NCI-H2196 (cell line): ENCODE results near the gene GATA3.

Experiments used
- DNase-seq: peaks from one replicate; lab custom pipeline; 2025; ENCODE audit not compliant: unreplicated experiment; lab: John Stamatoyannopoulos, UW

Gene GATA3

GRCh38 chr10:8063128-8063908 lies 8.8 kb downstream of the GATA3 start:
- DNase-seq = no peak

- DNase-seq = no peak
These were observed 9.4 kb downstream of the GATA3 start for GRCh38 chr10:8063935-8064334.

GRCh38 chr10:8064436-8064835 lies 9.9 kb downstream of the GATA3 start:
- no peak for DNase-seq

DNA sequence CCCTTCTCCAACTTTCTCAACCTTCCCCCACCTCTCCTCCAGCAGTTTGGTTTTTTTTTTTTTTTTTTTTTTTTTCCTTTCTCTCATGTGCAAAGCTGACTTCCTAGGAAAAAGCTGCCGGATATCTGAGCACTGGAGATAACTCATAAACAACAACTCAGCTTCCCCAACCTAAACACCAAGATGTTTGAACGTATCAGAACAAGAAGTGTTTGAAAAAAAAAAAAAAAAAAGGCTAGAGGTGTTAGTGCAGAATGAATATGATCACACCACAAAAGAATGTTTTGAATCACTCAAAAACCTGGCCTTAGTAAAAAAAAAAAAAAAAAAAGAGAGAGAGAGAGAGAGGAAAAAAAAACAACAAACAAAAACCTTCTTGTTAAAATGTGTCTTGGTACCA lies 11.2 kb downstream of the GATA3 start:
- no peak for DNase-seq

- no peak for DNase-seq
These were observed 11.6 kb downstream of the GATA3 start for GRCh38 chr10:8066124-8066523.

GRCh38 chr10:8066797-8067196 lies 12.3 kb downstream of the GATA3 start:
- DNase-seq = no peak

GRCh38 chr10:8069108-8069507 lies 14.6 kb downstream of the GATA3 start:
- no peak for DNase-seq

DNA sequence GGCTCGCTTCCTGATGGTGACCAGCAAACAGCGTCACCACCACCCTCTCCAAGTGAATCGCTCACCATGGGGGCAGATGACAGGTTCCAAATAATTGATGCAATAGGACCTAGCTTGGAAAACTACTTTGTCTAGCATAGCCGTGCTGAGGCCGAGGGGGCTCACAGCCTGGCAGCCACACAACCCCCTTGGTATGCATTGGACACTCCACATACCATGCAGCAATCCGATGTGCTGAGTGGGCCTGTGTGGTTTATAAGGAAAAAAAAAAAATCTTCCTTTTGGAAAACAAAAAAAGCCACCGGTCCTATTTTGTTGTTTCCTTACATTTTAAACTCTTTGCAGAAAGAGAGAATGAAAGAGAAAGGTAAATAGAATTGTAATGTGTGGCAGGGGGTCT lies 15.1 kb downstream of the GATA3 start:
- no peak for DNase-seq

DNA sequence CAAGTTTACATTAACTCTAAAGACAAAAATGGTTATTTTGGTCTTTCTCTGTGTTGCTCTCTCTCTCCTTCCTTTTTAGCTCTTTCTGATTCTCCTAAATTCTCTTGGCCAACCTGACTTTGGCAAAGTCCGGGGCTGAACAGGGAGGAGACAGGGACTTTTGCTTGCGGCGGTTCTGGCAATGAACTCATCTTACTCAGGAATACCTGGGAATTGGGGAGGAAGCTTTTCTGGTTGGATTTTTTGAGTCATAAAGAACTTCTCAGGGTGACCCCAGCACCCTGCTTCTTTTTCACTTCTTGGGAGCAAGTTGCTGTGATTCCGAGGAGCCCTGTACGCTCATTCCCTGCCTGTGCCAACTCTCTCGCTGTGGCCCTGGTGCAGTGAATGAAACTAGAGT lies 16.0 kb downstream of the GATA3 start:
- DNase-seq = no peak

GRCh38 chr10:8071006-8071405 lies 16.5 kb downstream of the GATA3 start:
- DNase-seq = no peak

- no peak for DNase-seq
These were observed 17.2 kb downstream of the GATA3 start for GRCh38 chr10:8071666-8072065.

DNA sequence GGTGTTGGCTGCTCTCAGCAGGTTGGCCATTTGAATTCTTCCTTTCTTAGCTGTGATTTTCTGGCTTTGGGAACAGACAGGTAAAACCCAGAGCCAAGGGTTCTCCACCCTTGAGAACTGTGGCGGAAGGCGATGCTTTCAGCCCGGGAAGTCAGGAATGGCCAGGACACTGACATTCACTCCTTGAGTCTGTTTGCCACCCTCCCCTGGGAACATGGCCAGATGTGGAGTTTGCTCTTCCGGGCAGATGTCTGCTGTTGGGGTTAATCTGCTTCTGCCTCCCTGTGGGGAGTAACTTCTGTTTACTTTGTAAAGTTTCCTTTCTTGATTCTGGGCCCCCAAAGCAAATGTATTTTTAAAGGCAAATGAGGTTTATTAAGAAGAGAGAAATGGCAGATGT lies 17.7 kb downstream of the GATA3 start:
- no peak for DNase-seq

DNA sequence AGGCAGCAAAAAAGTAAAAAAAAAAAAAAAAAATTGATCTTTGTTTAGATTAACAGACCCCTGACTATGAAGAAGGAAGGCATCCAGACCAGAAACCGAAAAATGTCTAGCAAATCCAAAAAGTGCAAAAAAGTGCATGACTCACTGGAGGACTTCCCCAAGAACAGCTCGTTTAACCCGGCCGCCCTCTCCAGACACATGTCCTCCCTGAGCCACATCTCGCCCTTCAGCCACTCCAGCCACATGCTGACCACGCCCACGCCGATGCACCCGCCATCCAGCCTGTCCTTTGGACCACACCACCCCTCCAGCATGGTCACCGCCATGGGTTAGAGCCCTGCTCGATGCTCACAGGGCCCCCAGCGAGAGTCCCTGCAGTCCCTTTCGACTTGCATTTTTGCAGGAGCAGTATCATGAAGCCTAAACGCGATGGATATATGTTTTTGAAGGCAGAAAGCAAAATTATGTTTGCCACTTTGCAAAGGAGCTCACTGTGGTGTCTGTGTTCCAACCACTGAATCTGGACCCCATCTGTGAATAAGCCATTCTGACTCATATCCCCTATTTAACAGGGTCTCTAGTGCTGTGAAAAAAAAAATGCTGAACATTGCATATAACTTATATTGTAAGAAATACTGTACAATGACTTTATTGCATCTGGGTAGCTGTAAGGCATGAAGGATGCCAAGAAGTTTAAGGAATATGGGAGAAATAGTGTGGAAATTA lies 19.4 kb downstream of the GATA3 start:
- DNase-seq = no peak

DNA sequence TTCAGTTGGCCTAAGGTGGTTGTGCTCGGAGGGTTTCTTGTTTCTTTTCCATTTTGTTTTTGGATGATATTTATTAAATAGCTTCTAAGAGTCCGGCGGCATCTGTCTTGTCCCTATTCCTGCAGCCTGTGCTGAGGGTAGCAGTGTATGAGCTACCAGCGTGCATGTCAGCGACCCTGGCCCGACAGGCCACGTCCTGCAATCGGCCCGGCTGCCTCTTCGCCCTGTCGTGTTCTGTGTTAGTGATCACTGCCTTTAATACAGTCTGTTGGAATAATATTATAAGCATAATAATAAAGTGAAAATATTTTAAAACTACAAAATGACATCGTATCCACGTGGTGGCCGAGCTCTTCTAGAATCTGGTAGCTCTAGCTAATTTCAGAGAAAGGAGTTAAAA lies 20.4 kb downstream of the GATA3 start:
- DNase-seq = no peak

DNA sequence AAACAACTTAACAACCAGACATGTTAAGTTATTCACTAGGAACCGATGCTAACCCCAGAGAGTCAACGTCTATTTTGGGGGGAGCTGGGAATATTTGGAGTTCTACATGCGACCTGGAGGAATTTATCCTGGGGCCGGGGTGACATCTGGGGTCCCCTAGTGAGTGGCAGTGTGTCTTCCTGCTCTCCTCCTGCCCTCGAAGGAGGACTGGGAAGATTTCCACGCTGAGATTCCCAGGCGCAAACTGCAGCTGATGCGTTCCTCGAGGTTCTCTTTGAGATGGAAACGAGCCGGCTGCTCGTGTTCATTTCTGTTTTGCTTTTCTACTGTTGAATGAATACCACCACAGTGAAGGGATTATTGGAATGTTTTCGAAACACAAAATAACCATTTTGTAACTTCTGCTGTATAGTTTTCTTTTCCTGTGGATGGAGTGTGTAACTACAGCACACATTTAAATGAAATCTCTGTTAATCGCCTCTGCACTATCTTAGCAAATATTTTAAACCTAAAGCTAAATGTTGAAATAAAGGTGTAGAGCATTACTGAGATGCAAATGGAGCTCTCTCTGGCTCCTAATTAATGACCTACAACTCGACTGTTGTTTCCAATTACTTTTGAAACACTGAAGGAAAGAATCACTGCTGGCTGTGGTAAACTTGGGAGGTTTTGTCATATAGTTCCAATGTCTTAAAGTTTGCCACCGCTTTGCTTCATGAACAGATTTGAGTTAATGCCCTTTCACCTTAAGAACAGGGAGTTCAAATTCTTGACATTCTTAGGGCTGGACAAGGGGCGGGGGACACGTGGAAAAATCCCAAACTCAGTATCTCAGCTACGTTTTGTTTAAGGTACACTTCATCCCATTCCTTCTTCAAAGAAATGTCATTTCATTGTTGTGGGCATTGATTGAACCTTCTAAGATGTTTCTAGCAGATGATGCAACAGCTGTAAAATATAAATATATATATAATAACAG lies 21.1 kb downstream of the GATA3 start:
- no peak for DNase-seq

GRCh38 chr10:8076933-8077332 lies 22.4 kb downstream of the GATA3 start:
- no peak for DNase-seq

- DNase-seq = no peak
These were observed 23.5 kb downstream of the GATA3 start for GRCh38 chr10:8078027-8078426.

- no peak for DNase-seq
These were observed 24.6 kb downstream of the GATA3 start for GRCh38 chr10:8079126-8079525.

GRCh38 chr10:8084799-8085198 lies 30.3 kb downstream of the GATA3 start:
- DNase-seq = no peak

DNA sequence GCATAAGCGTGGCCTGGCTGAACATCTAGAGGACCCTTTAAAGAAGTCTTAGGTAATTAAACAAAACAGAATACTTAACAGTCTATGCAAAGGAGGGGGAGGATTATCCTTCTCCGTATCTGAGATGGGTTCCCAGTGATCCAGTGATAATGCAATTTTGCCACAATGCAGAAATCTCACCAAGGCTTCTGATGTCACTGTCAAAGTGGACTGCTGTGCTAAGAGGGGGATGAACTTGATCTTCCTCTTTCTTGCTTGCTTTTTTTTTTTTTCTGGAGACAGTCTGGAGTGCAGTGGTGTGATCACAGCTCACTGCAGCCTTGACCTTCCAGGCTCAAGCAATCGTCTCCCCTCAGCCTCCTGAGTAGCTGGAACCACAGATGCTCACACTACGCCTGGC lies 30.8 kb downstream of the GATA3 start:
- DNase-seq = no peak

GRCh38 chr10:8086315-8086714 lies 31.8 kb downstream of the GATA3 start:
- no peak for DNase-seq
